GM19043 (cell line): ENCODE results near the gene CRYZ.
A peak's percentile ranks its signal among the peaks of the same experiment; 100 is the strongest.

ENCODE experiments used
- ATAC-seq: cut with Tn5 transposase; IDR thresholded peaks from one replicate; pipeline ENCODE4 v1.9.1; 2021; ENCODE audit warnings: low read depth; ENCODE audit not compliant: unreplicated experiment

The CRYZ gene

GRCh38 chr1:74732071-74732946 is 541 bp downstream of the CRYZ start:
- ATAC-seq, result peak; percentile 3

GRCh38 chr1:74731399-74732052 is 1.3 kb downstream of the CRYZ start:
- peak; percentile 40 for ATAC-seq

- ATAC-seq, result no peak
Measured at GRCh38 chr1:74729741-74730478, 2.9 kb downstream of the CRYZ start.

GRCh38 chr1:74728736-74729135 is 4.1 kb downstream of the CRYZ start:
- no peak for ATAC-seq

- ATAC-seq, result no peak
Measured at GRCh38 chr1:74726063-74726462, 6.8 kb downstream of the CRYZ start.

GRCh38 chr1:74717626-74718025 is 15.2 kb downstream of the CRYZ start:
- no peak for ATAC-seq

- ATAC-seq, result no peak
Measured at GRCh38 chr1:74716822-74717221, 16.0 kb downstream of the CRYZ start.

GRCh38 chr1:74715806-74716205 is 17.0 kb downstream of the CRYZ start:
- no peak for ATAC-seq

- no peak for ATAC-seq
Measured at GRCh38 chr1:74715236-74715502, 17.7 kb downstream of the CRYZ start.

GRCh38 chr1:74714429-74715235 is 18.2 kb downstream of the CRYZ start:
- peak; percentile 57 for ATAC-seq

- ATAC-seq, result peak; percentile 8
Measured at GRCh38 chr1:74713849-74714248, 19.0 kb downstream of the CRYZ start.

- ATAC-seq, result no peak
Measured at GRCh38 chr1:74712881-74713280, 20.0 kb downstream of the CRYZ start.

- ATAC-seq, result no peak
Measured at GRCh38 chr1:74703386-74704182, 29.3 kb downstream of the CRYZ start.

- ATAC-seq, result peak; percentile 33
Measured at GRCh38 chr1:74699331-74699730, 33.5 kb downstream of the CRYZ start.

GRCh38 chr1:74697832-74698231 is 35.0 kb downstream of the CRYZ start:
- no peak for ATAC-seq

GRCh38 chr1:74693473-74693872 is 39.4 kb downstream of the CRYZ start:
- no peak for ATAC-seq

GRCh38 chr1:74690909-74691308 is 41.9 kb downstream of the CRYZ start:
- no peak for ATAC-seq

GRCh38 chr1:74690364-74690696 is 42.5 kb downstream of the CRYZ start:
- no peak for ATAC-seq

GRCh38 chr1:74689621-74690363 is 43.1 kb downstream of the CRYZ start:
- ATAC-seq, result peak; percentile 69
